GM20431 (cell line): ENCODE measurements around the gene UQCC3.
"Not testable (repeated sequence)": the region's sequence is repeated elsewhere in the genome, so short reads cannot be mapped to it uniquely, and the experiment has no call there.

Experiments used
- in situ Hi-C: fragments of 300-500 bp; cut with MseI, MboI; formaldehyde crosslinking; loops from one replicate; pipeline ENCODE4 v1.15.0; 2020; ENCODE audit warnings: low sequenced_read_pairs; ENCODE audit not compliant: unreplicated experiment

The UQCC3 gene, protein sequence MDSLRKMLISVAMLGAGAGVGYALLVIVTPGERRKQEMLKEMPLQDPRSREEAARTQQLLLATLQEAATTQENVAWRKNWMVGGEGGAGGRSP

DNA sequence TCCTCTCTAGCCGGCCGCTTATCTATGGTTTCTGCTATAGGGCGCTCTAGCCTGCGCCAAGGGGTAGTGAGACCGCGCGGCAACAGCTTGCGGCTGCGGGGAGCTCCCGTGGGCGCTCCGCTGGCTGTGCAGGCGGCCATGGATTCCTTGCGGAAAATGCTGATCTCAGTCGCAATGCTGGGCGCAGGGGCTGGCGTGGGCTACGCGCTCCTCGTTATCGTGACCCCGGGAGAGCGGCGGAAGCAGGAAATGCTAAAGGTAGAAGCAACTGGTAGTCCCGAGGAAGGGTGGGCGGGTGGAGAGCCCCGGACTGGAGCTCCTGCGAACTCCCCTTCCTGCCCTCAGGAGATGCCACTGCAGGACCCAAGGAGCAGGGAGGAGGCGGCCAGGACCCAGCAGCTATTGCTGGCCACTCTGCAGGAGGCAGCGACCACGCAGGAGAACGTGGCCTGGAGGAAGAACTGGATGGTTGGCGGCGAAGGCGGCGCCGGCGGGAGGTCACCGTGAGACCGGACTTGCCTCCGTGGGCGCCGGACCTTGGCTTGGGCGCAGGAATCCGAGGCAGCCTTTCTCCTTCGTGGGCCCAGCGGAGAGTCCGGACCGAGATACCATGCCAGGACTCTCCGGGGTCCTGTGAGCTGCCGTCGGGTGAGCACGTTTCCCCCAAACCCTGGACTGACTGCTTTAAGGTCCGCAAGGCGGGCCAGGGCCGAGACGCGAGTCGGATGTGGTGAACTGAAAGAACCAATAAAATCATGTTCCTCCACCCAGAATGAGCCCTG is at the start of gene UQCC3, which contains the start of gene LBHD1:
UQCC3 (plus strand) TSS at position 66 of the 782 bp plus-strand sequence; CDS start at position 139, 73 bp downstream.
LBHD1 (minus strand) TSS at position 660 of the 782 bp plus-strand sequence. CDS start 2,236 bp downstream, outside the sequence.
- in situ Hi-C loops, result no loop called here

GRCh38 chr11:62622476-62623089 is 48.9 kb upstream of the UQCC3 start:
- in situ Hi-C loops, result no loop called here

DNA sequence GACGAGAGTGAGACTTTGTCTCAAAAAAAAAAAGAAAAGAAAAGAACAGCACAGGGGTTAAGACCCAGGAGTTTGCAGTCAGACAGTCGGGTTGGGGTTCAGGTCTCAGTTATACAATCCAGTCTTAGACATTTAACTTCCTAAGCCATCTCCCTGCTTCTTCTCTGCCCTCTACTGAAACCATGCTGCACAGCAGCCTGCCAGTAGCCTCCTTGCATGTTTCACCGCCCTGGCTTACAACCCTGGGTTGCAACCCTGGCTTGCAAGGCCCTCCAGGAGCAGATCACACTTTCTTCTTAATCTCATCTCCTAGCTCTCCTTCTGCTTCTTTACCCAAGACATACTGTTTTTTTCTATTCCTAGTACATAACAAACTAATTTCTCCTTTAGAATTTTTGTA is 43.8 kb upstream of the UQCC3 start:
- in situ Hi-C loops, result no loop called here

- in situ Hi-C loops, result no loop called here
These were observed 39.0 kb upstream of the UQCC3 start for GRCh38 chr11:62632492-62632891.

- in situ Hi-C loops, result no loop called here
These were observed 27.3 kb upstream of the UQCC3 start for GRCh38 chr11:62644220-62644619.

- in situ Hi-C loops, result no loop called here
These were observed 25.9 kb upstream of the UQCC3 start for GRCh38 chr11:62645671-62645945.

DNA sequence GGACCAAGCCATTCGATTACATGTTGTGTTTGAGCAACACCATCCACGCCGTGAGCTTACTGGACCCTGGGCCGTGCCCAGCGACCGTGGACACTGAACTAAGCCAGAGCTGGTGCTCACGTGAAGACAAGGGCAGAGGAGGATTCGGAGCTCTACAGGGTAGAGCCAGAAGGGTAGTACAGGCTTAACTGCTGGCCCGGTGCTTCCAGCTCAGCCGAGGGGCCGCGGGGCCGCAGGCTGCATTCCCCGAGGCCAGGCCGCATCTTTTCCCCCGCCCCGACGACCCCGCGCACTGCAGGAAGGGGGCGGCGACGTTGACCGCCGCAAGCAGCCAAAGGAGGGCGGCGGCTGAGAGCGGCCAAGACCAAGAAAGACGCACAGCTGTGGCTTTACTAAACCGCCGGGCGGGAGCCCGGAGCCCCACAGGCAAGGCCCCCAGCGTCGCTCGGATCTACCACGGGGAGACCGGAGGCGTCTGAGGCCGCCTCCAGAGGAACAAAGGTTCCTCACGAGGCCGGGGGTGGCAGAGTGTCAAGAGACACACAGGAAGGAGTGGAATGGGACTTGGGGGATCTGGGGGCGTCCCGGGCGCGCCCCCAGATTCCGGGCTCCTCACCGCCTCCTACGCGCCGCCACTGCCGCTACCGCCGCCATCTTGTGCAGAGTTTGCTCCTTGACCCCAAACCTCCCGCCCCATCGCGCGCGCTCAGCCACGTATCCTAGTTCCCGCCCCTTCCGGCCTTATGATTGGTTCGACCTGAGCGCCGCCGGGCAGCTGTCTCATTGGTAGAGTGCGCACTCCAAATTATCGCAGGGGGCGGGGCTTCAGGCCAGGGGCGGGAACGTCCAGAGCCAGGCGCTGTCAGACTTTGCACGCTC is 25.3 kb upstream of the UQCC3 start, which contains the start of gene GANAB:
GANAB (minus strand) TSS at position 668 of the 879 bp plus-strand sequence; CDS start at position 654, 14 bp downstream.
- in situ Hi-C loops, result no loop called here

- in situ Hi-C loops, result no loop called here
These were observed 24.5 kb upstream of the UQCC3 start for GRCh38 chr11:62646825-62647608.

- in situ Hi-C loops, result no loop called here
These were observed 23.9 kb upstream of the UQCC3 start for GRCh38 chr11:62647609-62648005.

- in situ Hi-C loops, result no loop called here
These were observed 23.1 kb upstream of the UQCC3 start for GRCh38 chr11:62648185-62648966.

- in situ Hi-C loops, result no loop called here
These were observed 22.5 kb upstream of the UQCC3 start for GRCh38 chr11:62648967-62649364.

DNA sequence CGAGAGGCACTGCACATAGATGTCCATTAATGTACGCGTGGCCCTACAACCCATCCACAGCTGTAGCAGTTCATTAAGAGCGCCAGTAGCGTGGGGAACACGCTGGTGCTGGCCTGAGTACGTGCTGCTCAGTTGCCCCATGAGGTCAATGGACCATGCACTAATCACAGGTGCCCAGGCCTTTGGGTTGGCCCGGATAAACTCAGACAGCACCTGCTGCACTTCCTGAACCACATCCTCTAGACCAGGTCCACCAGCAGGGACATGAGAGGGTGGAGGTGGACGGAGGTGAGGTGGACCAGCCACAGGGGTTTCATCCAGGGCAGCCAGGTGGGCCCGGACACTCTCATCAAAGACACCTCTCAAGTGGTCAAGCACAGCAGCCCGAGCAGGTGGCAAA is 22.0 kb upstream of the UQCC3 start:
- in situ Hi-C loops, result no loop called here

GRCh38 chr11:62650283-62650682 is 21.2 kb upstream of the UQCC3 start:
- in situ Hi-C loops, result not testable (repeated sequence)

GRCh38 chr11:62652161-62653006 is 19.1 kb upstream of the UQCC3 start:
- in situ Hi-C loops, result no loop called here

GRCh38 chr11:62654297-62654696 is 17.2 kb upstream of the UQCC3 start:
- in situ Hi-C loops, result no loop called here

- in situ Hi-C loops, result no loop called here
These were observed 14.6 kb upstream of the UQCC3 start for GRCh38 chr11:62656796-62657429.

- in situ Hi-C loops, result no loop called here
These were observed 6.9 kb upstream of the UQCC3 start for GRCh38 chr11:62664405-62665074.
